Sigmoid colon (tissue), 4 donors: ENCODE results near the gene NOX5.

ENCODE experiments used
- EP300 ChIP-seq, 4 donors: sonication (generic); formaldehyde crosslinking; IDR thresholded peaks; one replicate each; pipeline ENCODE4 v1.6.1; 2017; ENCODE audit warnings: antibody characterized with exemption in 4 of 4
- POLR2A ChIP-seq, 2 donors: fragments of 450-650 bp; IDR thresholded peaks; one replicate each; pipeline ENCODE4 v1.6.1; 2016; ENCODE audit warnings: antibody characterized with exemption in 2 of 2, mild to moderate bottlenecking in 2 of 2, moderate library complexity in 2 of 2
- TF ChIP-seq, protein P1 (sequence below), 4 experiments: fragments of 450-650 bp in 3 of 4; fragments of 200-600 bp in 1 of 4; IDR thresholded peaks; one replicate each; pipeline ENCODE4 v1.5.1; 2016 to 2019; ENCODE audit warnings: antibody characterized with exemption in 4 of 4, mild to moderate bottlenecking in 3 of 4, moderate library complexity in 2 of 4

DNA sequence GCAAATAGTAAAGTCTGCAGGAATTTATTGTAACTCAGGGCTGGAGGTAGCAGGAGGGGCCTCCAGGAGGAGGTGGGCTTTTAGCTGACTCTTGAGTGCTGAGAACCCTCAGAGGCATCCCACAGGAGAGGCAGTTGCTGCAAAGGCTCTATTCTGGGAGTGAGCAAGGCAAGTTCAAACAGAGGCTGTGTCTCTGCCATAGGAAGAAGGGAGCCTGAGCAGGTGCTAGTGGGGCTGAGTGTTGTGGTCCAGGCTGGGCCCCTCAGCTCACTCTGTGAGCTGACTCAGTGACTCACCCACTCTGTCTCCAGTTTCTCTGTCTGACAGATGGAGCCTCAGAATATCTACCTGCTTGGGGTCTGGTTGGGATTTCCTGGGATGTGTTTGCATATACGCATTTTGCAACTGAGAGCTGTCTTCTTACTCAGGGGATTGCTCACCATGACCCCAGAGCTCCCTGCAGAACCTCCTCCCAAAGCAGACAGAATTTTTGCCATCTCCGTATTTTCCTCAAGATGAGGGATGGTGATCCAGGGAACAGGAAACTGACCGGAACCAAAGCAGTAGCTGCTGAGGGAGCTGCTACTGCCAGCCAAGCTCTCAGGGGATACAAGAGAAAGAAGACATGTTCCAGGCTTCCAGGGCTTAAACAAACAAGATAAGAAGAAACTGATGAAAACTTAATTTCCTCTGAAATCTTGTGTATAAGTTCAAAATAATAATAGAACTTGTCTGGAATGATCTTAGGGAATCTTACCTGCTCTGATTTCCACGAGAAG lies 13.6 kb upstream of the NOX5 start:
- TF ChIP-seq POLR2A (IDR thresholded peaks at IDR 0.05) (no peak), EP300 (IDR thresholded peaks at IDR 0.05) (no peak)
- TF ChIP-seq, protein P1, sequence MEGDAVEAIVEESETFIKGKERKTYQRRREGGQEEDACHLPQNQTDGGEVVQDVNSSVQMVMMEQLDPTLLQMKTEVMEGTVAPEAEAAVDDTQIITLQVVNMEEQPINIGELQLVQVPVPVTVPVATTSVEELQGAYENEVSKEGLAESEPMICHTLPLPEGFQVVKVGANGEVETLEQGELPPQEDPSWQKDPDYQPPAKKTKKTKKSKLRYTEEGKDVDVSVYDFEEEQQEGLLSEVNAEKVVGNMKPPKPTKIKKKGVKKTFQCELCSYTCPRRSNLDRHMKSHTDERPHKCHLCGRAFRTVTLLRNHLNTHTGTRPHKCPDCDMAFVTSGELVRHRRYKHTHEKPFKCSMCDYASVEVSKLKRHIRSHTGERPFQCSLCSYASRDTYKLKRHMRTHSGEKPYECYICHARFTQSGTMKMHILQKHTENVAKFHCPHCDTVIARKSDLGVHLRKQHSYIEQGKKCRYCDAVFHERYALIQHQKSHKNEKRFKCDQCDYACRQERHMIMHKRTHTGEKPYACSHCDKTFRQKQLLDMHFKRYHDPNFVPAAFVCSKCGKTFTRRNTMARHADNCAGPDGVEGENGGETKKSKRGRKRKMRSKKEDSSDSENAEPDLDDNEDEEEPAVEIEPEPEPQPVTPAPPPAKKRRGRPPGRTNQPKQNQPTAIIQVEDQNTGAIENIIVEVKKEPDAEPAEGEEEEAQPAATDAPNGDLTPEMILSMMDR (IDR thresholded peaks at IDR 0.05): no peak
